Purkinje cell (primary cell): Measurements from ENCODE around the gene MGAT3. TPM values are rescaled to one million over a fixed set of nuclear protein-coding genes. Genes with fewer than 3 reads are reported as not detected.

ENCODE experiments used
- polyA plus RNA-seq: library from polyadenylated mRNA; unstranded; fragments of >200 nt; fragmentation: Nextera tagmentation; gene quantifications from 2 replicates; pipeline ENCODE4 v1.2.1, GENCODE V29; 2014

Gene MGAT3, protein sequence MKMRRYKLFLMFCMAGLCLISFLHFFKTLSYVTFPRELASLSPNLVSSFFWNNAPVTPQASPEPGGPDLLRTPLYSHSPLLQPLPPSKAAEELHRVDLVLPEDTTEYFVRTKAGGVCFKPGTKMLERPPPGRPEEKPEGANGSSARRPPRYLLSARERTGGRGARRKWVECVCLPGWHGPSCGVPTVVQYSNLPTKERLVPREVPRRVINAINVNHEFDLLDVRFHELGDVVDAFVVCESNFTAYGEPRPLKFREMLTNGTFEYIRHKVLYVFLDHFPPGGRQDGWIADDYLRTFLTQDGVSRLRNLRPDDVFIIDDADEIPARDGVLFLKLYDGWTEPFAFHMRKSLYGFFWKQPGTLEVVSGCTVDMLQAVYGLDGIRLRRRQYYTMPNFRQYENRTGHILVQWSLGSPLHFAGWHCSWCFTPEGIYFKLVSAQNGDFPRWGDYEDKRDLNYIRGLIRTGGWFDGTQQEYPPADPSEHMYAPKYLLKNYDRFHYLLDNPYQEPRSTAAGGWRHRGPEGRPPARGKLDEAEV
- 3.1 and 3.9 TPM in 2 replicates for polyA plus RNA-seq

DNA sequence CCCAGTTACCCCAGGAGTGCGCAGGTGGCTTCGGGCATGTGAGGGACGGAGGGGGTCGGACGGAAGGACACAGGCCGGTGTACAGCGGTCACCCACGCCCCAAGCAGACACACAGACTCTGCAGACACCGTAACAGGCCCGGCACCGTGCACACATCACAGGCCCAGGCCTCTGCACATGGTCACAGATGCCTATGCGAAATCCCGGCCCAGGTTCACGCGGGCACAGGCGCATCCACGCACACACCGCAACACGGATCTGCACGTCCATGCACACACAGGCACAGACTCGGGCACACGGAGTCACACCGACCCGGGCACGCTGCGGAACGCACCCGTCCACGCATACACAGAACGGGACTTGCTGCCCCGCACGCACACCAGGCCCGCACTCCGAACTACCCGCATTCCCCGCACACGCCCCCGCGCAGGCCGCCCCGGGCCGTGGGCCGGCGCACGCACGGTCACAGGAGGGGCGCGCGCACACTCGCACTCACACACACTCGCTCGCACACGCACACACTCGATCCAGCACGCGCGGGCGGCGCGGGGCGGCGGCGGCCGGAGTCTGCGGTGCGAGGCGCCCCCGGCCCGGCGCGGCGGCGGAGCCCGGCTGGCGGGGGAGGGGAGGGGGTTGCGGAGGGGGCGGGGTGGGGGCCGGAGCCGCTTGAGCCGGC, at the start of gene MGAT3:
Gene MGAT3 (plus strand): TSS at position 491 of the 676 bp plus-strand sequence. CDS start 30,336 bp downstream, outside the sequence.

DNA sequence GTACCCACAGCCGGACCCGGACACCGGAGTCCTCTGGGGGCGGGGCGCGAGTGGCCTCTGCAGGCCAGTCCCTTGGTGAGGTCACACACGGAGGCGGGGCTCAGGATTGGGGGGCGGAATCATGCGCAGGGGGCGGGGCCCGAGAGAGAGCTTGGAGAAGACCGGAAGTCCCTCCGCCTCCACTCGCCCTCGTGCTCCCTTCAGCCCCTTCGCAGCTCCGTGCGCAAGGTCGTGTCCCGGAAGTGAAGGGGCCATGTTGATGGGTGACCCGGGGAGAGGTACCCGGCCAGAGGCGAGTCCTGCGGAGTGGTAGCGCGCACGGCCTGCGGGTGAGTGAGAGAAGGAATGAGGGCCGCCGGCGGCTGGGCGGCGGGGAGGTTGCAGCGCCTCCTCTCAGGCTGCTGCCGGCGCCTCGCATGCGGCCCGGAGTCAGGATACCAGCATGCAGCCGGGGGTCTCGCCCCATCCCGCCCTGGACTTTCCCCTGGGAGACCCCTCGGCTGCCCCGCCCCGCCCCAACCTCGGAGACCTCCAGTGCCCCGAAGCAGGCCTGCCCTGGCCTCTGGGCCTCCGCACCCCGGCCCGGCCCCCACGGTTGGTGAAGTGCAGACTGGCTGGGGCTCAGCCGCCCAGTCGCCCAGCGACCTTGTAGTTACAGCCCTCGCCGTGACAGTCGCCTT, 45.4 kb downstream of the MGAT3 start, which contains the start of gene MIEF1:
Gene MIEF1 (plus strand): TSS at position 182 of the 680 bp plus-strand sequence. CDS start 9,005 bp downstream, outside the sequence.

DNA sequence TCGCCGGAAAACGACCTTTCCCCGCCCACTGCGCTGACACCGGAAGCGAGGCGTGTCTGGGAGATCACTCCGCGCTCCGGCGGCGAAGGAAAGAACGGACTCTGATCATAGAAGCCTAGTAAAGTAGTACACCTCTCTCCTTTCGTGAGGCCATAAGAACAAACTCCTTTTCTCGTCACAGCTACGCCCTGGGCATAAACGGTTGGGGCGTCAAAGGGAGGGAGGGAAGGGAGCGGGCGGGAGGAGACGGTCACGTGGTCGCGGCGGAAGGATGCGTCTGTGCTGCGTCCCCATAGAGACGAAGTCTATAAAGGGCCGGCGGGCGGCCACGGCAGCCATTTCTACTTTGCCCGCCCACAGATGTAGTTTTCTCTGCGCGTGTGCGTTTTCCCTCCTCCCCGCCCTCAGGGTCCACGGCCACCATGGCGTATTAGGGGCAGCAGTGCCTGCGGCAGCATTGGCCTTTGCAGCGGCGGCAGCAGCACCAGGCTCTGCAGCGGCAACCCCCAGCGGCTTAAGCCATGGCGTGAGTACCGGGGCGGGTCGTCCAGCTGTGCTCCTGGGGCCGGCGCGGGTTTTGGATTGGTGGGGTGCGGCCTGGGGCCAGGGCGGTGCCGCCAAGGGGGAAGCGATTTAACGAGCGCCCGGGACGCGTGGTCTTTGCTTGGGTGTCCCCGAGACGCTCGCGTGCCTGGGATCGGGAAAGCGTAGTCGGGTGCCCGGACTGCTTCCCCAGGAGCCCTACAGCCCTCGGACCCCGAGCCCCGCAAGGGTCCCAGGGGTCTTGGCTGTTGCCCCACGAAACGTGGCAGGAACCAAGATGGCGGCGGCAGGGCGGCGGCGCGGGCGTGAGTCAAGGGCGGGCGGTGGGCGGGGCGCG, 63.7 kb downstream of the MGAT3 start, which contains the start of gene ATF4:
Gene ATF4 (plus strand): TSS at position 337 of the 880 bp plus-strand sequence. CDS start 884 bp downstream, outside the sequence.

DNA sequence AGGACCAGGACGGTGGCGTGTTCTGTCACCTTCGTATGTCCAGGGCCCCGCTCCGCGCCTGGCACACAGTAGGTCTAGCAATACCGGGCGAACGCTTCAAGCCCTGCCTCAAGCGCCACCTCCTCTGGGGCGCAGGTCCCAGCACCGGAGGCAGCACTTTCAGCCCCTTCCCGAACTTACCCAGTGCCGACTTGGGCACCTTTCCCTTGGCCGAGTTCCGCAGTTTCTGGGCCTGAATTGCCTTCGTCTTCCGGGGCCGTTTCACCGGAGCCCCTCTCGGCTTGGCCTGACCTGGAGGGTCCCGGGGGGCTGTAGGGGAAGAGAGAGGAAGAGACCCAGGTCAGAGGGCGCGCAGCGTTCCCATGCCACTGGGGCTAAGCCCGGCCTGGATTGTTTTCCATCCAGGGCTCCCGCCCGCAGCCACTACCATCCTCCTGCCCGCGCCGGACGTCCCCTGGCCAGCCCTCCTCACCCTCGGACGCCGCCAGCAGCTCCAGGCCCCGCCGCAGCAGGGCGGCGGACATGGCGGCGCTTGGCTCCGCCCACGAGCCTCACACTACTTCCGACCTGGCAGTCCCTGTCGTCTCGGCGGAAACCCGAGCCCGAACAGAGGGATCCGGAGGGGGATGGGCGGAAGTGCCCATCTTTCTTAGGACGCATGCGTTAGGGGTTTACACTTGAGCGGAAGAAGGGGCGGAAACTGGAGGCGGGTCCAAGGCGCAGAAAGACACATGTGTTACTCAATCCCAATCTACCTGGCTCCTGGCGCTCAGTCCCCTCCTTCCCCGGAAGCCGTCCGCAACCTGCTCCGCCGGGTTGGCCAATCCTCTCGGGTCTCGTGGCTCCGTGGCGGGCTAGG, 75.6 kb downstream of the MGAT3 start, which contains the start of gene RPS19BP1:
Gene RPS19BP1 (minus strand): TSS at position 534 of the 859 bp plus-strand sequence. CDS start 10 bp downstream, at position 524.

Other genes starting within 250 kb of the MGAT3 start
- 0.90 and 1.1 TPM in 2 replicates for gene PDGFB, start 212.0 kb upstream of the MGAT3 start, polyA plus RNA-seq
- 223 and 340 TPM in 2 replicates for gene RPL3, start 137.4 kb upstream of the MGAT3 start, polyA plus RNA-seq
- 16.2 and 23.8 TPM in 2 replicates for gene SYNGR1, start 107.0 kb upstream of the MGAT3 start, polyA plus RNA-seq
- 1.5 and 1.6 TPM in 2 replicates for gene TAB1, start 57.2 kb upstream of the MGAT3 start, polyA plus RNA-seq
- 9.0 and 9.3 TPM in 2 replicates for gene MIEF1, start 45.3 kb downstream of the MGAT3 start, polyA plus RNA-seq
- gene ATF4, start 63.5 kb downstream of the MGAT3 start, polyA plus RNA-seq, result 170 and 218 TPM in 2 replicates
- gene RPS19BP1, start 75.7 kb downstream of the MGAT3 start, polyA plus RNA-seq, result 29.7 and 37.0 TPM in 2 replicates
- gene CACNA1I, start 113.7 kb downstream of the MGAT3 start, polyA plus RNA-seq, result 0.09 TPM in 1 of 2 replicates, not detected in the other